Hematopoietic multipotent progenitor cell treated with erythropoietin and hydrocortisone succinate and interleukin-3 and kit ligand, for 4 days (in vitro differentiated cells): ENCODE measurements around the gene ENSA.
A peak's percentile ranks its signal among the peaks of the same experiment; 100 is the strongest.
"Not testable (repeated sequence)": the region's sequence is repeated elsewhere in the genome, so short reads cannot be mapped to it uniquely, and the experiment has no call there.

Experiments
- DNase-seq: peaks from one replicate; pipeline ENCODE4 v3.0.0-alpha.2; 2015

ENSA gene

DNA sequence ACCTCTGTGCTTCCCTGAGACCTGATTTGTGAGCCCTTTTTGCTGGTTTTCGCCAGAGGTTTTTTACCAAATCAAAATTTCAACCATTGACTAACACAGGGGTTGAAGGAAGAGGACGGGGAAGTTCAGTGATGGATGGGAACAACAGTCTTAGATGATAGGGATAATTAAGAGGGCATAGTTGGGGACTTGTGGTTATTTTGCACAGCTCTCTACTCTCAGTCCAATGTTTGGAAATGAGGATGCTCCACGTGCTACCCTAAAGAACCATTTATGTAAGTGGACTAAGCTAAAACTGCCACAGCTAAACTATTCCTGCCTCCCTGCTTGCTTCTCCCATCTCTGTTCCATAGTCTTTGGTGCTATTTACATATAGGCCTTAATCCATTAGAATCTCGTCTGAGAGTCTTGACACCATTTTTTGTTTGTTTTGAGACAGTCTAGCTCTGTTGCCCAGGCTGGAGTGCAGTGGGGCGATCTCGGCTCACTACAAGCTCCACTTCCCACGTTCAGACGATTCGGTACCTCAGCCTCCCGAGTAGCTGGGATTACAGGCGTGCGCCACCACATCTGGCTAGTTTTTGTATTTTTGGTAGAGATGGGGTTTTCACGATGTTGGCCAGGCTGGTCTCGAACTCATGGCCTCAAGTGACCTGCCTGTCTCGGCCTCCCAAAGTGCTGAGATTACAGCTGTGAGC, 49.3 kb downstream of the ENSA start:
- DNase-seq, result no peak

DNA sequence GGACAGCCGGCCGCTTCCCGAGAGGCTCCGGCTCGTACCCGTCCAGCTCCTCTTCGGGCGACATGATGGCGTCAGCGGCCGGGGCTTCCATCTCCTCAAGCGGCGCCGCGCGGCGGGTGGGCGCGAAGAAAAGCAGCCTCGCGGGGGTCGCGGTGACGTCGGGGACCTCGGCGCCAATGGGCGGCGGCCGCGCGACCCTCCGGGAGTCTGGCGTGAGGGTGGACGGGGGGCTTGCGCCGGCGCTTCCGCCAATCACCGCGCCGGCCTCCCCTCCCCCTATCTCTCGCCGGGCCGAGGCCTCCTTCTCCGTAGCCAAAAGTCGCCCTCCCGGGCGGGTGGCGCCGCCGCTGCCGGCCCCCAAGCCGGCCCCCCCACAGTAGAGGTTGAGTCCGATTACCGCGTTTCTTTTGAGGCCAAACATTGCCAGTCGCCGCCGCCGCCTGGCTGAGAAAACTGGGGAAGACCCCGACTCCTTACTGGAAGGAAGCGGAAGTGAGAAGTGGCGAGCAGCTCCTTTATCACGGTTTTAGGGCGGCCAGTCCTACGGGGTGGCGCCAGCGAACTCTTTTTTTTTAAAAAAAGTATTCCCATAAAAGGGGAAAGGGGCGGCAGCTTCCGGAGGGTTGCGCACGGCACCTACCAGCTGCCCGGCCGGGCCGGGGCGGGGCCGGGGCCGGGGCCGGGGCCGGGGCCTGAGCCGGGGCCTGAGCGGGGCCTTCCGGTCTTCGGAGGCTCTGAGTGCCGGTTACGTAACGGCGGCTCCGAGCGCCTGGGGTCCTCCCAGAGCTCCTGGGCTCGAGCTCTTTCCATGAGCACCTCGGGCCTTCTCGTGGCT, 50.1 kb downstream of the ENSA start, which contains the start of gene MCL1:
Gene MCL1, minus strand, starts transcription at position 501 of the 835 bp plus-strand sequence. Its CDS starts 80 bp downstream, at position 421.
- DNase-seq, result peak; percentile 99

DNA sequence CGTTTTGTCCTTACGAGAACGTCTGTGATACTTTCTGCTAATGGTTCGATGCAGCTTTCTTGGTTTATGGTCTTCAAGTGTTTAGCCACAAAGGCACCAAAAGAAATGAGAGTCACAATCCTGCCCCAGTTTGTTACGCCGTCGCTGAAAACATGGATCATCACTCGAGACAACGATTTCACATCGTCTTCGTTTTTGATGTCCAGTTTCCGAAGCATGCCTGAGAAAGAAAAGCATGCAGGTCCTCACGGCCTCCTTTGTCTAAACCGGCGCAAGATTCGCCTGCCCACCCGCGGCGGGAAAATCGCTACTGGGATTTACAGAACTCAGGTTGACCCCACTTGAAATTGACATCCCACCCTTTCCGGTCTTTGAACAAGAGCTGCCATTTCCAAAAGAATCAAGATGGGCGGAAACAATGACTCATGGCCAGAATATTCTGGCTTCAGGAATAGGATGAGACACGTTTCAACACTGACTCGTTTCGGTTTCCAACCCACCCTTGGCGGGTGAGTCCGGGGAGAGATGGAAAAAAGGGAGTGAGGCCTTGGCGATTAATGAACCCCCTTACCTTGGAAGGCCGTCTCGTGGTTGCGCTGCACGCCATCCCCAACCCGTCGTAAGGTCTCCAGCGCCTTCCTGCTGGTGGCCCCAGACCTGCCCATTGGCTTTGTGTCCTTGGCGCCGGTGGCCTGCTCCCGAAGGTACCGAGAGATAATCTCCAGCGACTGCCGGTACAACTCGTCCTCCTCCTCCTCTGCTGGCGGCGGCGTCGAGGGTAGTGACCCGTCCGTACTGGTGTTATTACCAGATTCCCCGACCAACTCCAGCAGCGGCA, 50.9 kb downstream of the ENSA start:
- peak; percentile 70 for DNase-seq

DNA sequence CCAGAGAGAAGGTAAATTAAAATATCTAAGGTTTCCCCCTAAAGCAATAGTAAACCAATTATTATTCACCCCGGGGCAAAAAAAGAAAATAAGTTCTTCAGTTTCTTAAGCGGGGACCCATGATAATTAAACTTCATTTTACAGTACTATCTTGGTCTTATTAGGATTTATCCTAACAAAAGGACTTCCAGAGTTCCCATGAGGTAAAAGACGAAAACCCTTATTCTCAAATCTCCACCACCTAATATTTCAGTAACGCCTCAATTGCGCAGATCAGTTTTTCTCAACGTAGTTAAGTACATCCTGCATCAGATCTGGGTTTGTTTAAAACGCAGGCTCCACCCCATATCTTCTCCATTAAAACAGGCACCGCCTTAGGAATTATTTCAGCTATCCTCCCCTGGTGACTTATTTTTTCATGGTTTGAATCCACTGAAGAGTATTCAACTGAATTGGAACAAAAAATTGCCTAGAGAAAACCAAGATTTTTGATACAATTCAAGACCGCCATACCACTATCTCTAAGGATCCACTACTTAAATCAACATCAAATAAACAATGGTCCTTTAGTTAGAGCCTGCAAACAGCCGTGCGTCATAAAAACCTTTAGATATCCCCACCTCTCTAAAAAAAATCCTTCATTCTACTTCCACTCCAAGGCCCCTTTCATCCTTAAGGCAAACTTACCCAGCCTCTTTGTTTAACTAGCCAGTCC, 51.7 kb downstream of the ENSA start:
- DNase-seq, result peak; percentile 56

DNA sequence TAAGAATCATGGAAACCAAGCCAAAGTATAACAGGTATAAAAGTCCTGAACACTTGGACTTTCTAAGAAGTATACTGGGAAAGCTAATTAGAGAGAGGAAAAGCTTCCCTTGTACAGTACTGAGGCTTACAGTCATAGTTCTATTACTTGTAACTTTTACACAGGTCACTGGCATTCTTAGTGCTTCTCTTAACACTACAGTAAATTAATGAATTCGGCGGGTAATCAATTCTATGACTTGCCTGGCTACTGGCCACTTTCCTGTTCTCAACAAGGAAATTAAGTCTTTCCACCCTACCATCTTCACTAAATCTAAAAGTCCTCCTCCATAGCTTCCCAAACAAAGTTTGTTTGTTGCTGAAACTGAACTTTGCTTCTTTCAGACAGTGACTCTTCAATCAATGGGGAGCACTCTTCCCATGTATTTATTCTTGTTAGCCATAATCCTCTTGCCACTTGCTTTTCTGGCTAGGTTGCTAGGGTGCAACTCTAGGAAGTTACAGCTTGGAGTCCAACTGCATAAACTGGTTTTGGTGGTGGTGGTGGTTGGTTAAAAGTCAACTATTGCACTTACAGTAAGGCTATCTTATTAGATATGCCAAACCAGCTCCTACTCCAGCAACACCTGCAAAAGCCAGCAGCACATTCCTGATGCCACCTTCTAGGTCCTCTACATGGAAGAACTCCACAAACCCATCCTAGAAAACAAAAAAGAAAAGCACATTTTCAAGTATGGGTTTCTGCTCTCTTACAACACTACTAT, 52.4 kb downstream of the ENSA start:
- no peak for DNase-seq

DNA sequence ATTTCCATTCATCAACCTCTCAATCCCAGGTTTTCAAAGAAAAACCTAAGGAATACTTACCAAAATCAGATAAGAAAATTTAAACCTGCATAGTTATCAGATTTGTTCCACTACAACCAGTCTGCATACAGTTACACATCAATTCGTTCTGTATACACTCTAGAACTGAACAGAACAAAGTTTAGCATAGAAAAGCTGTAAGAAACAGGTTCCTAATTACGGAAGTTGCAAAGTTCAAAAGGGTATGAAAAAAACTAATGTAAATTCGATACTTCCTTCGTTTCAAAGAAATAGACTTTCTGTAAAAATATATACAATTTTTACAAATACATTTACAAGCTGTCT, 53.1 kb downstream of the ENSA start:
- no peak for DNase-seq

DNA sequence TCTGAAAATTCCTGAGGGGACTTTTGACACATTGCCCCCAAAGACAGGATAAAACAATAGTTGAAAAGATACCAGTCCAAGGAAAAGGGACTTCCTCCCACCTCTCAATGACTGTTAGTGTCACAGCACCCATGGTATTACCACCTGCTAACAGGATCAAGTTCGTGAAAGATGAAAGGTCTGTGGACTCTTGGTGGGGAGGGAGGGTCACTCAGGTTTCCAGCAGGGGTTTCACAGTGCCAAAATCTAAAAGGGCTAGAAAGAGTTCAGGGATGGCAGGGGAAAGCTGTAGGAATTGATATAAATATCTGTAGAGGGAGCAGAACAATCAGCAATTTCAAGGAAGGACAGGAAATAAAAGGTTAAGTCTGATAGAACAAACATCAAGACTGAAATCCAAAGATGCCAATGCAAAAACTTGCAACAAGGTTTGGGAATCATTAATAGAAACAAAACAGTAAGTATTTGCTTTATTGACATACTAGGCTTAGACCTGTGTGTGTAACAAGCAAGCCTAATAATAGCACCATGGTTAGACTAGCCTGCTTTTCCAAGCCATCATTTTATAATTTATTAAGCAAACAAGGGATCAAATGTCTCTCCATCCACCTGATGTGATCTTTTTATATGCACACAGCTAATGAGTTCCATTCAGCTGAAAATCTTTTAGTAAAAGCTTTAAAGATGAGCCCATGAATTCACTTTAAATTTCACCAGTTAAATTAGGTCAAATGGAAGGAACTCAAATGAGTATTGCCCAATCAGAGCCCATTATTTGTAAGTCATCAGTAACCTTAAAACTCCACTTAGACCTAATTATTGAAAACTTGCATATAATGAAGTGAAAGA, 53.7 kb downstream of the ENSA start:
- no peak for DNase-seq

DNA sequence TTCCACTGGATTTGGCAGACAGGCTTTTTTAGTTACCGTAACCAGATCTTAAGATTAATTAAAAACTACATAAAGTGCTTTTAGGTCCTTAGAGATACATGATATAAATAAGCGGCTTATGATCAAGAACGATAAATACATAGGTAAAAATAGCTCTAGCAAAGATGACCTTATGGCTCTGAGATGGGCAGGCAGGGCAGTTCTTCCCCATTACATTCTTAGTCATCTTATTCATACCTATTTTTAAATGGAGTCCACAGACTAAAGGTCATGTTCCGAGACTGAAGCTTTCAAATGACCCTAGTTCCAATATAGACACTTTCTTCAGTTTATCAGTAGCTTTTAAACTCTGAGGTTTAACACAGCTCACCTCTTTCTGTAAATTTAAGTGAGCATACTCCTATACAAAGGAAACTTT, 54.3 kb downstream of the ENSA start:
- DNase-seq, result no peak

DNA sequence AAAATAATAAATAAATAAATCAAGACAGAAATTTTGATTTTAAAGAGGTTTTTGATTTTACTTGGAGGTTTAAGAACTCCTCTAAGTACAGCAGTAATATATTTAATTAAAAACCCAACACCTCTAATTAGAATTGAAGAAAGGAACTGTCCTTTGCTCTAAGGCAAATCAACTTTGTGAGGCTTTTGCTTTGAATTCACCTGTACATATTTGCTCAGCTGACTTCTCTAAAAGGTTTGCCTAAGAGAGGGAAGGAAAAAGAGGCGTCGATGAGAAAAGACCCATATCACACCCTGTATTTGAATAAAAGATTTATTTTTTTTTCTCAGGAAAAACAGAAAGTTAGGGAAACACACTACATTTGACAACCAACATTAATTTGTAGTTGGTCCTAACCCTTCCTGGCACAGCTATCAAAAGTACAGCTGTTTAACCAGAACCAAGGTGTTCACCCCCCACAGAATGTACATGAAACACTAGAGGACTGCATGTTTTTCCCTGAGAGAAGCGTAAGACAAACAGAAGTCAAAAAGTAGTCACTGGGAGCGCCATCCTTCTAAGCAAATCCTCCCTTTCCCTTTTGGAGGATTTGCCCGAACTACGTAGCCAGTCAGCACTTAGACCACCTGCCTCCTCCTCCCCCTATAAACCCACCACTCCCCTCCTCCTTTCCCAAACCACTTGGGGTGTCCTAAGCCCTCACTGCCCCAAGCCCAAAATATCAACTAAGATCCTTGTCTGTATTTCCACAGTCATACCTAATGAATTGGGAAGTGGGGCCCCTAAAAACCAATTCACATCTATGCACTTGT, 54.9 kb downstream of the ENSA start:
- DNase-seq, result no peak

DNA sequence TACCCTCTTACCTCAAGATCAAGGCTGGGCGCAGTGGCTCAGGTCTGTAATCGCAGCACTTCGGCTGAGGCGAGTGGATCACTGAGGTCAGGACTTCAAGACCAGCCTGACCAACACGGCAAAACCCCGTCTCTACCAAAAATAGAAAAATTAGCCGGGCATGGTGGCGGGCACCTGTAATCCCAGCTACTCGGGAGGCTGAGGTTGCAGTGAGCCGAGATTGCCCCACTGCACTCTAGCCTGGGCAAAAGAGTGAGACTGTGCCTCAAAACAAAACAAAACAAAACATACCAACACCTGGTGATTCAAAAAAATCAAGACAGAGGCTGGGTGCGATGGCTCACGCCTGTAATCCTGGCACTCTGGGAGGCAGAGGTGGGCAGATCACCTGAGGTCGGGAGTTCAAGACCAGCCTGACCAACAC, 55.8 kb downstream of the ENSA start:
- not testable (repeated sequence) for DNase-seq

DNA sequence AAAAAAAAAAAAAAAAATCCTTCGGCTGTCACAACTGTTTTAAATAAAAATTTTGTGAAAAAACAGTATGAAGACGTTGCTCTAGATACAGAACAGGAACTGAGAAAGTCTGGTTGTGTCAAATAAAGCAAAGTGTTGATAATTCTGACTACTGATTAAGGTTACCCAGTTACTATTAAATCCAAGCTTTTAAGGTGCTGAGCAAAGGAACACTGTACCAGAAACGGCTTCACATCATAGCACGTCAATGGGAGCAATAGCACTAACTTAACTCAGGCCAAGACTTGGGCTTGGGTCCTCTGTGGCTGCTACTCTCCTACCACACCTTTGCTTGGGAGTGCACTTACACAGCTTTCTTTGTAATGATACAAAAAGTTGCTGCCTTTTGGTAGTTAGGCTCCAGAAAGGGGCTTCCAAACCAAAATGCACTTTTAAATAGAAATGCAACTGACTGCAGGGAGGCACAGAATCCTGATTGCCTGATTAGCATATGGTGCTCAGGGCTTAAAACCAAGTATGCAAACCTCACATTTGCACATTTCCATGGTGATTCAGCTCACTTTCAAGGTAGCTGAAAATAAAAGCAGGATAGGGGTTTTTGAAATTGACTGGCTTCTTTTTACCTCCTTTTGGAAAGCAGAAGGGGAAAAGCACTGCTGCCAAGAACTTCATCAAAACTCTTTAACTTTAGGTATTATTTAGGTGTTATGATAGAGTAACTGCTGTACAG, 56.3 kb downstream of the ENSA start:
- DNase-seq, result no peak
